ENCODE measurements around the gene GRIA3. TPM values are rescaled to one million over a fixed set of nuclear protein-coding genes. Genes with fewer than 3 reads are reported as not detected.

Gene GRIA3
- total RNA-seq, 1 donor from 2014 or later, result 4.6 TPM

GRCh38 chrX:123181233-123181914 is 2.7 kb upstream of the GRIA3 start:
- no peak overlapping the region for H3K27ac ChIP-seq
- peaks cover 24% of the 10 kb centered on the region for H3K27me3 ChIP-seq
- no peaks in the 10 kb centered on the region for H3K4me1 ChIP-seq
- H3K27me3 Mint-ChIP-seq (ENCODE audit: insufficient read depth, low read depth), result peaks cover 11% of the 10 kb centered on the region
- H3K4me1 Mint-ChIP-seq, result peaks cover 17% of the 10 kb centered on the region
- no peaks in the 10 kb centered on the region for H3K79me2 ChIP-seq (ENCODE audit: low read depth)
- H3K27ac Mint-ChIP-seq, result no peak overlapping the region
- no peaks in the 10 kb centered on the region for H3K36me3 Mint-ChIP-seq
- H3K9ac ChIP-seq, result no peak overlapping the region
- no peaks in the 10 kb centered on the region for H3F3A ChIP-seq (ENCODE audit: low read depth)
- no peak overlapping the region for H3K4me2 ChIP-seq
- H3K9me3 ChIP-seq (ENCODE audit: low read depth), result no peaks in the 10 kb centered on the region
- no peak overlapping the region for H2AFZ ChIP-seq (replicated peaks)
- no peaks in the 10 kb centered on the region for H3K9me3 Mint-ChIP-seq
- no peak for DNase-seq (ENCODE audit: low spot score)
- no peaks in the 10 kb centered on the region for H3K36me3 ChIP-seq
- no peaks in the 10 kb centered on the region for H4K20me1 ChIP-seq (ENCODE audit: low read depth)
- H3K4me3 ChIP-seq, result no peak overlapping the region
- H3K4me3 Mint-ChIP-seq, result no peak overlapping the region
- TF ChIP-seq, protein P1, sequence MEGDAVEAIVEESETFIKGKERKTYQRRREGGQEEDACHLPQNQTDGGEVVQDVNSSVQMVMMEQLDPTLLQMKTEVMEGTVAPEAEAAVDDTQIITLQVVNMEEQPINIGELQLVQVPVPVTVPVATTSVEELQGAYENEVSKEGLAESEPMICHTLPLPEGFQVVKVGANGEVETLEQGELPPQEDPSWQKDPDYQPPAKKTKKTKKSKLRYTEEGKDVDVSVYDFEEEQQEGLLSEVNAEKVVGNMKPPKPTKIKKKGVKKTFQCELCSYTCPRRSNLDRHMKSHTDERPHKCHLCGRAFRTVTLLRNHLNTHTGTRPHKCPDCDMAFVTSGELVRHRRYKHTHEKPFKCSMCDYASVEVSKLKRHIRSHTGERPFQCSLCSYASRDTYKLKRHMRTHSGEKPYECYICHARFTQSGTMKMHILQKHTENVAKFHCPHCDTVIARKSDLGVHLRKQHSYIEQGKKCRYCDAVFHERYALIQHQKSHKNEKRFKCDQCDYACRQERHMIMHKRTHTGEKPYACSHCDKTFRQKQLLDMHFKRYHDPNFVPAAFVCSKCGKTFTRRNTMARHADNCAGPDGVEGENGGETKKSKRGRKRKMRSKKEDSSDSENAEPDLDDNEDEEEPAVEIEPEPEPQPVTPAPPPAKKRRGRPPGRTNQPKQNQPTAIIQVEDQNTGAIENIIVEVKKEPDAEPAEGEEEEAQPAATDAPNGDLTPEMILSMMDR (IDR thresholded peaks at IDR 0.05), result no peak
- no peak for TF ChIP-seq EZH2phosphoT487 (IDR thresholded peaks at IDR 0.05)
- TF ChIP-seq EZH2 (IDR thresholded peaks at IDR 0.05), result no peak

DNA sequence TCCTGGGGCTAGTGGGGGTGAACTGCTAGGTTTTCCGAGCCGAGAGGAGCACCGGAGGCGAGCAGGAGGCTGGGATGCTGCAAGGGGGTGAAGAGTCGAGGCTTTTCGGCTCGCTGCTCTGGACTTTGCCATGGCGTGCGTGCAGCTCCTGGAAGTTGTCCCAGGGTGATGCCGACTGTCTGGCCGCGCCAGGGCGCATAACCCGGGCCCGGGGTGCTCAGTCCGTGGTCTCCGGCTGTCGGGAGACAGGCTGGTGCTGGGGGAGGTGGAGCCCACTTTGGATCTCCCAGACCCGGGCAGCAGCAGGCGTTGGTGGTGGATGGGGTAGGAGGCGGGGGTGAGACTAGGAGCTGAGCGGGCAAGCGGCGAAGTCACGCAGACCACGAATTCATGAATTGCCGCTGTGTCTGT is 793 bp downstream of the GRIA3 start:
- Histone ChIP-seq H3F3A (ENCODE audit: low read depth) (no peaks in the 10 kb centered on the region), H4K20me1 (ENCODE audit: low read depth) (peaks cover 3% of the 10 kb centered on the region), H2AFZ (replicated peaks) (peak overlapping the region; percentile 28), H3K27ac (no peak overlapping the region), H3K27me3 (peaks cover 40% of the 10 kb centered on the region), H3K4me3 (peak overlapping the region; percentile 64), H3K9ac (no peak overlapping the region), H3K36me3 (no peaks in the 10 kb centered on the region), H3K79me2 (ENCODE audit: low read depth) (no peaks in the 10 kb centered on the region), H3K4me2 (peak overlapping the region; percentile 74), H3K4me1 (peaks cover 3% of the 10 kb centered on the region), H3K9me3 (ENCODE audit: low read depth) (no peaks in the 10 kb centered on the region)
- H3K4me1 Mint-ChIP-seq, result peaks cover 19% of the 10 kb centered on the region
- TF ChIP-seq EZH2phosphoT487 (IDR thresholded peaks at IDR 0.05), result no peak
- TF ChIP-seq, protein P1 (IDR thresholded peaks at IDR 0.05), result no peak
- no peak for TF ChIP-seq EZH2 (IDR thresholded peaks at IDR 0.05)
- peaks cover 11% of the 10 kb centered on the region for H3K27me3 Mint-ChIP-seq (ENCODE audit: insufficient read depth, low read depth)
- H3K36me3 Mint-ChIP-seq, result peaks cover 2% of the 10 kb centered on the region
- DNase-seq (ENCODE audit: low spot score), result peak; percentile 31
- H3K9me3 Mint-ChIP-seq, result no peaks in the 10 kb centered on the region
- no peak overlapping the region for H3K27ac Mint-ChIP-seq
- peak overlapping the region; percentile 92 for H3K4me3 Mint-ChIP-seq

GRCh38 chrX:123185721-123186120 is 1.6 kb downstream of the GRIA3 start:
- no peaks in the 10 kb centered on the region for H3K9me3 Mint-ChIP-seq
- H3K27me3 Mint-ChIP-seq (ENCODE audit: insufficient read depth, low read depth), result peaks cover 11% of the 10 kb centered on the region
- Histone ChIP-seq H4K20me1 (ENCODE audit: low read depth) (peaks cover 8% of the 10 kb centered on the region), H3K27ac (no peak overlapping the region), H3K9ac (no peak overlapping the region), H3K9me3 (ENCODE audit: low read depth) (no peaks in the 10 kb centered on the region), H3K79me2 (ENCODE audit: low read depth) (no peaks in the 10 kb centered on the region), H3K4me3 (peak overlapping the region; percentile 64), H3K4me1 (peaks cover 11% of the 10 kb centered on the region), H3K27me3 (peaks cover 37% of the 10 kb centered on the region), H3K36me3 (no peaks in the 10 kb centered on the region), H3F3A (ENCODE audit: low read depth) (no peaks in the 10 kb centered on the region), H2AFZ (replicated peaks) (no peak overlapping the region), H3K4me2 (peak overlapping the region; percentile 74)
- TF ChIP-seq, protein P1 (IDR thresholded peaks at IDR 0.05), result no peak
- no peak for TF ChIP-seq EZH2phosphoT487 (IDR thresholded peaks at IDR 0.05)
- TF ChIP-seq EZH2 (IDR thresholded peaks at IDR 0.05), result no peak
- peaks cover 2% of the 10 kb centered on the region for H3K36me3 Mint-ChIP-seq
- no peak for DNase-seq (ENCODE audit: low spot score)
- peak overlapping the region; percentile 92 for H3K4me3 Mint-ChIP-seq
- no peak overlapping the region for H3K27ac Mint-ChIP-seq
- H3K4me1 Mint-ChIP-seq, result peaks cover 25% of the 10 kb centered on the region

Data from neural progenitor cell (in vitro differentiated cells).